ENCODE data around the gene CNTNAP5.

DNA sequence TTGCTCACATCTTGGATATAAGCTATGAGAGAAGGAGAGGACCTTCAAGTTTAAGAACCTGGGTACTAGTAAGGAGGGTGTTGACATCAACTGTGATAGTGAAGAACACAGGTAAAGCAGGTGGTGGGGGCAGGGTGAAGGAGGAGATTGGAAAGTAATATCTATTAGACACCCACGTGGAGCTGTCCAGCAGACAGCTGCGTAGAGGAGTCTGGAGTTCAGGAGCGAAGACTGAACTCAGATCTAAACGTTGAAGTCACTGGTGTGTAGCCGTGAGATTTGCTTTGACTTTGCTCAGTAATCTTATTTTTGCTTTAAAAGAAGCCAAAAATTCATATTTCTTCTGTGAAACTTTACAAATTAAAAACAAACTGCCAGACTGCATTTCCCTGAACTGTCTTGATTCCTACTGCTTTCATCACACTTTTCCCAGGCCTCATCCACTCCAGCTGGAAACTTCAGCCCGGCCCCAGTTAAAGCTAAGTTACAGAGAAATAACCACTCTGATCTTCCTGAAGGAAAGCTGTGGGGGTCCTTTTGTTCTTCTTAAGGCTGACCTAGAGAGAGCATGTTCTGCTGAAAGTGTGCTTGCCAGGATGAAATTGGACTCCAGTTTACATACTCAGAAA lies 533.3 kb downstream of the CNTNAP5 start:
- no peak for TF ChIP-seq POLR2A (IDR thresholded peaks at IDR 0.05; ENCODE audit: low read depth, low read length)
- TF ChIP-seq, protein P1, sequence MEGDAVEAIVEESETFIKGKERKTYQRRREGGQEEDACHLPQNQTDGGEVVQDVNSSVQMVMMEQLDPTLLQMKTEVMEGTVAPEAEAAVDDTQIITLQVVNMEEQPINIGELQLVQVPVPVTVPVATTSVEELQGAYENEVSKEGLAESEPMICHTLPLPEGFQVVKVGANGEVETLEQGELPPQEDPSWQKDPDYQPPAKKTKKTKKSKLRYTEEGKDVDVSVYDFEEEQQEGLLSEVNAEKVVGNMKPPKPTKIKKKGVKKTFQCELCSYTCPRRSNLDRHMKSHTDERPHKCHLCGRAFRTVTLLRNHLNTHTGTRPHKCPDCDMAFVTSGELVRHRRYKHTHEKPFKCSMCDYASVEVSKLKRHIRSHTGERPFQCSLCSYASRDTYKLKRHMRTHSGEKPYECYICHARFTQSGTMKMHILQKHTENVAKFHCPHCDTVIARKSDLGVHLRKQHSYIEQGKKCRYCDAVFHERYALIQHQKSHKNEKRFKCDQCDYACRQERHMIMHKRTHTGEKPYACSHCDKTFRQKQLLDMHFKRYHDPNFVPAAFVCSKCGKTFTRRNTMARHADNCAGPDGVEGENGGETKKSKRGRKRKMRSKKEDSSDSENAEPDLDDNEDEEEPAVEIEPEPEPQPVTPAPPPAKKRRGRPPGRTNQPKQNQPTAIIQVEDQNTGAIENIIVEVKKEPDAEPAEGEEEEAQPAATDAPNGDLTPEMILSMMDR (conservative IDR thresholded peaks at IDR 0.05; ENCODE audit: low read depth, low read length) = no peak
- TF ChIP-seq, protein P2, sequence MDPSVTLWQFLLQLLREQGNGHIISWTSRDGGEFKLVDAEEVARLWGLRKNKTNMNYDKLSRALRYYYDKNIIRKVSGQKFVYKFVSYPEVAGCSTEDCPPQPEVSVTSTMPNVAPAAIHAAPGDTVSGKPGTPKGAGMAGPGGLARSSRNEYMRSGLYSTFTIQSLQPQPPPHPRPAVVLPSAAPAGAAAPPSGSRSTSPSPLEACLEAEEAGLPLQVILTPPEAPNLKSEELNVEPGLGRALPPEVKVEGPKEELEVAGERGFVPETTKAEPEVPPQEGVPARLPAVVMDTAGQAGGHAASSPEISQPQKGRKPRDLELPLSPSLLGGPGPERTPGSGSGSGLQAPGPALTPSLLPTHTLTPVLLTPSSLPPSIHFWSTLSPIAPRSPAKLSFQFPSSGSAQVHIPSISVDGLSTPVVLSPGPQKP (IDR thresholded peaks at IDR 0.05; ENCODE audit: borderline replicate concordance, low read depth, low read length) = no peak
- TF ChIP-seq MXI1 (IDR thresholded peaks at IDR 0.05; ENCODE audit: borderline replicate concordance, low read depth, low read length) = no peak
- TF ChIP-seq BHLHE40 (IDR thresholded peaks at IDR 0.05; ENCODE audit: low read depth, low read length) = no peak
- TF ChIP-seq SMC3 (IDR thresholded peaks at IDR 0.05; ENCODE audit: low read depth, low read length) = no peak
- no peak for TF ChIP-seq MAZ (IDR thresholded peaks at IDR 0.05; ENCODE audit: borderline replicate concordance, low read depth, low read length)
- TF ChIP-seq, protein P3, sequence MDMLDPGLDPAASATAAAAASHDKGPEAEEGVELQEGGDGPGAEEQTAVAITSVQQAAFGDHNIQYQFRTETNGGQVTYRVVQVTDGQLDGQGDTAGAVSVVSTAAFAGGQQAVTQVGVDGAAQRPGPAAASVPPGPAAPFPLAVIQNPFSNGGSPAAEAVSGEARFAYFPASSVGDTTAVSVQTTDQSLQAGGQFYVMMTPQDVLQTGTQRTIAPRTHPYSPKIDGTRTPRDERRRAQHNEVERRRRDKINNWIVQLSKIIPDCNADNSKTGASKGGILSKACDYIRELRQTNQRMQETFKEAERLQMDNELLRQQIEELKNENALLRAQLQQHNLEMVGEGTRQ (IDR thresholded peaks at IDR 0.05; ENCODE audit: low read depth, low read length) = no peak
- TF ChIP-seq RAD21 (IDR thresholded peaks at IDR 0.05; ENCODE audit: low read length) = no peak
- no peak for TF ChIP-seq RFX5 (IDR thresholded peaks at IDR 0.05; ENCODE audit: low read depth, low read length)

Measured in IMR-90 (cell line).